Activated naive CD8-positive, alpha-beta T cell treated with anti-CD3 and anti-CD28 coated beads, Interleukin-2, amount 50 U/mL, for 24 hours (primary cell): ENCODE results near the gene MYO3B.

ENCODE experiments used
- ATAC-seq: fragments of 150-1000 bp; cut with Tn5 transposase; one replicate; pipeline ENCODE4 v1.10.0; 2021
- DNase-seq: peaks from one replicate; pipeline ENCODE4 v3.0.0; 2021
- H3K27ac Mint-ChIP-seq: one replicate; pipeline ENCODE4 v1.8.0; 2021; ENCODE audit warnings: mild to moderate bottlenecking, mixed read lengths
- H3K27me3 Mint-ChIP-seq: one replicate; pipeline ENCODE4 v1.8.0; 2021; ENCODE audit warnings: mixed read lengths
- H3K36me3 Mint-ChIP-seq: one replicate; pipeline ENCODE4 v1.8.0; 2021; ENCODE audit warnings: low read depth, mixed read lengths
- H3K4me1 Mint-ChIP-seq: one replicate; pipeline ENCODE4 v1.8.0; 2021; ENCODE audit warnings: mixed read lengths
- H3K4me3 Mint-ChIP-seq: one replicate; pipeline ENCODE4 v1.8.0; 2021; ENCODE audit warnings: mild to moderate bottlenecking, moderate library complexity, mixed read lengths
- H3K9me3 Mint-ChIP-seq: one replicate; pipeline ENCODE4 v1.8.0; 2021; ENCODE audit warnings: mixed read lengths

Gene MYO3B

DNA sequence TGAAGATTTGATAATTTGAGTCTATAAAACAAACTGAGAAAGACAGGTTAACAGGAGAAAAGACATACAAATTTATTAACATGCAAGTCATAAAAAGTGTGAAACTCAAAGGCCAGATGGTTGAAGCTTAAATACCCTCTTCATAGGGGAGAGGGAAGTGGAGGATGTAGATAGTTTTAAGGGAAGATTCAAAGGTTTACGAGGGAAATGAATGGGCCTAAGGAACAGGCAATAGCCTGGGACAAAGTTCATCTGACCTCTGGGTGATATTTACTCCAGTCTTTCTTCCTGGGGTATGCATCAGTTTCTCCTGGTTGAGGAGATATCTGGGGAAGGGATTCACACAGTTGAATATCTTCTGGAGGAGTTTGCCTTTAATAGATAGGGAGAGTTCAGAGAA, 322.2 kb downstream of the MYO3B start:
- Mint-ChIP-seq H3K4me1 (no peaks in the 10 kb centered on the region), H3K9me3 (no peaks in the 10 kb centered on the region), H3K27ac (no peak overlapping the region), H3K36me3 (no peaks in the 10 kb centered on the region), H3K27me3 (peaks cover 10% of the 10 kb centered on the region), H3K4me3 (no peak overlapping the region)
- ATAC-seq (no peak), DNase-seq (no peak)

DNA sequence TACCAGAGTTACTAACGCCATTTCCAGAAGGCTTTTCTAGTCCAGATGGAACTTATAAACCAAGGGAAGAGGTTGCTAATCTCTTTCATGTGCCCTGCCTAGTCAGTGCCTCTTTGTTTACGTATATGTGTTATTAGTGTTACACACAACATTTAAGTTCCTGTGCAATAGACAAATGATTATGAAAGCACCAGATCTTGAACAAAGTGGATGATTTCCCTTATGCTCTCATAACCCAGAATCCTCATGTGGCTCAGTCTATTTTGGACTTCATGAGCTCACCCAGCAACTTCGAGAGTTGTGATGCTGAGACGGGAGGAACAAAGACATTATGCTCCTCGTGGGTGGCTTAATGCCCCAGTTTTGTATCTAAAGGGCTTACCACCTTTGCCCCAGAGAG, 322.8 kb downstream of the MYO3B start:
- H3K36me3 Mint-ChIP-seq = no peaks in the 10 kb centered on the region
- ATAC-seq = no peak
- H3K4me3 Mint-ChIP-seq = no peak overlapping the region
- H3K9me3 Mint-ChIP-seq = no peaks in the 10 kb centered on the region
- H3K27ac Mint-ChIP-seq = no peak overlapping the region
- H3K4me1 Mint-ChIP-seq = peaks cover under 1% of the 10 kb centered on the region
- H3K27me3 Mint-ChIP-seq = peaks cover 8% of the 10 kb centered on the region
- no peak for DNase-seq

DNA sequence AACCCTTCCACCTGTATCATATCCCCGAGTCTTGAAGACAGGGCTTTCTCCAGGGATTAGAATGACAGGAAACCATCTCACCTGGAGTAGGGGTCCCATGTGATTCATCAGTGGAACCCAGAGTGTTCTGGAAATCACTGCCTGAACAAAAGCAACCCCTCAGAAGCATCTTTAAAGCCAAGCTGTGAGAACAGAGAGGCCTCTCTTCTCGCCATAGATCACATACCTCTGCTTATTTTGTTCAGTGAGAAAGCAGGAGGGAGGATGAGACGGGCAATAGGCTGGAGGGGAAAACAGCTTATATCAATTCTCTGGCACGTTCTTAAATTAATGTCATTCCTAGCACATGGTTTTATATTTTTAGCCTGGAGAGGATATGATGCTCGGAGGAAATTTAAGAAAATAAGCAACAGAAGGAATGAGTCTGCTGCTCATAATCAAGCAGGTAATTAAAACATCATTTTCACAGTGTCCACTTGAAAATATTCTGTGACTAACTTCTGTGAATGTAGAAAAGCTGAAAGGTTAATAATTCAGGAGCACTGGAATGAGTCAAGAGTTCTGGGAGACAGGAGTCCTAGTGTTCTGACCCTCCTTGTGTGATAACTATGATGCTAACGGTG, 323.6 kb downstream of the MYO3B start:
- H3K4me1 Mint-ChIP-seq = peaks cover 6% of the 10 kb centered on the region
- no peak overlapping the region for H3K4me3 Mint-ChIP-seq
- DNase-seq (no peak), ATAC-seq (no peak)
- H3K27me3 Mint-ChIP-seq = peaks cover 9% of the 10 kb centered on the region
- H3K36me3 Mint-ChIP-seq = no peaks in the 10 kb centered on the region
- H3K9me3 Mint-ChIP-seq = no peaks in the 10 kb centered on the region
- no peak overlapping the region for H3K27ac Mint-ChIP-seq

DNA sequence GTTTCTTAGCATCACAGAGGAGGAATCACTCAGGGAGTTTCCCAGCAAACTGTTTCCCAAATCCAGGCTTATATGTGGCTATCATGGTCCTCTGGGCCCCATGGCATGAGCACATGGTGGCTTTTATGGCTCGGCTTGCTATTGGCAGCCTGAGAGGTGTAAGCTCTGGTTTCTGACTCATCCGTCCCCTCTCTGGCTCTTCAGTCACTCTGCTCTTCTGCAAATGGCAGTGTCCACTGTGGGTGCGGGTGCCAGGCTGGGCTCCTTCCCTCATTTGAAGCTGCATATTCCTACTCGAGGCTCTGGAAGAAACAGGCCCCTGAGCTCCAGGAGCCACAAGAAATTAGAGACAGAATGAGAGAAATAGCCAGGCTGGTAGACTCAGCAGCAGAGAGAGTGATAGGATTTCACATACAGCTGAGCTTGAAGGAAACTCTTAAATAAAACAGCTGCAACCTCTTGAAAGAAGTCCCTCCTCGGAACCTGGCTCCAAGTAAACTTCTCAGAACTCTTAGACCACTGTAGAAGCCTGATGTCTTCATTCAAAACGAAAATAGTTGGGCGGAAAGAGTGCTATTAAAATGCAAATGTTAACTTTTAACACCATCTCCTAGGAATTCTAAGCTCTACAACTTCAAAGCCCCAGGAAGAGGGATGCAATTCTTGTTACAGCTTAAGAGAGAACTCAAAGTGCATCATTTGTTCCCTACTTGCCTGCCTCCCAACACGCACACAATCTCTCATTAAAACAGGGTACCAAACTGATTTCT, 324.6 kb downstream of the MYO3B start:
- no peak for ATAC-seq
- Mint-ChIP-seq H3K27ac (no peak overlapping the region), H3K36me3 (no peaks in the 10 kb centered on the region), H3K4me1 (peaks cover 16% of the 10 kb centered on the region), H3K4me3 (no peak overlapping the region), H3K27me3 (peaks cover 5% of the 10 kb centered on the region), H3K9me3 (no peaks in the 10 kb centered on the region)
- DNase-seq = no peak

DNA sequence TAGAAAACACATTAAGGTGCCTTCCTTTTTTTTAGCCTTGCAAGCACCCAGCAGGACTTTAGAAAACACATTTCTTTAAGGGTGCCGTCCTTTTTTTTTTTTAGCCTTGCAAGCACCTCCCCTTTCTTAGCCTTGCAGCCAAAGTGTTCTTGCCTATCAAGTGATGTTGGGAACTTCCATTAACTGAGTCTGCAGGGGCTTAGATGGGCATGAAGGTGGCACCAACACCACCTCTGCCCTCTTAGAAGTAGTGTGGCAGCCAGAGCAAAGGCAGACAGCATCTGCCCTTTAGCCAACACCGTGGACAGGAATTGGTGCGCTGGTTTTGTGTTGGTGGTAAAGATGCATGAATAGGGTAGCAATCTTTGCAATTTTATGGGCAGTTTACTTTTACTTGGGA, 325.6 kb downstream of the MYO3B start:
- peaks cover 22% of the 10 kb centered on the region for H3K4me1 Mint-ChIP-seq
- ATAC-seq (no peak), DNase-seq (no peak)
- H3K4me3 Mint-ChIP-seq = no peak overlapping the region
- H3K9me3 Mint-ChIP-seq = no peaks in the 10 kb centered on the region
- H3K36me3 Mint-ChIP-seq = no peaks in the 10 kb centered on the region
- H3K27ac Mint-ChIP-seq = no peak overlapping the region
- H3K27me3 Mint-ChIP-seq = peaks cover 5% of the 10 kb centered on the region

DNA sequence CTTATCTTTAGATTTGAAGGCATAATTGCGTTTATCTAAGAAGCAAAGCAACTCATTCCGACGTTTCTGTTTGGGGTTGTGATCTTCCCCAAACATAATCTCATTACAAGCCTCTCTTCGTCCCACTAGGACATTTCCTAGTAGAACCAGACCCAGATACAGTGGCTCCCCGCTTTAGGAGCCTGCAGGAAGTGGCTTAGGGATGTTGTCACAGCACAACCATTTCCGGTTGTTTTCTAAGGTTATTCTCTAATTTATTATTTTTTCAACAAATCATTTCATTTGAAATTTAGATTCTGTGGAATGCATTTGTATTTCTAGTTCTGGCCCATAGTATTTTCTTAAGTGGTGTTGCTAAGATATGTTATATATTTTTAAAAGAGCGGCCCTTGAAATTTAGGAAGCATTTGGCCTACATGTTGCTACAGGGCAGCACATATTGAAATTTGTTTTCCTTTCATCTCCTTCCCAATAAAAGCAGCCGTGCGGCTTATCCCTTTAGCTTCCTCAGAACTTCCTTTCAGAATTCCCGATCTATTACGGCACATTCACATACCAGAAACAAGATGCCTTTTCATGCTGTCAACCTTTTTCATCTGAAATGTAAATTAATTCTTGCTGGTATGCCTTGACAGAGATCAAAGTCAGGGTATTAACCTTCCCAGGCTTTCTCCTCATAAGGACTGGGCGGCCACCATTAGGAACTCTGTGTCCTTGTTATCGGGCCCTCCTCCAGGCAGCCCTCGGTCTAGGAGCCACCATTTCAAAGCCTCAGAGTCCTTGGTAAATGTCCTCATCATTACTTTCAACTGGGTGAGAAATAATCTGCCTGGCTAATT, 326.2 kb downstream of the MYO3B start:
- no peak overlapping the region for H3K27ac Mint-ChIP-seq
- H3K4me3 Mint-ChIP-seq = no peak overlapping the region
- peaks cover 5% of the 10 kb centered on the region for H3K27me3 Mint-ChIP-seq
- H3K36me3 Mint-ChIP-seq = no peaks in the 10 kb centered on the region
- H3K9me3 Mint-ChIP-seq = no peaks in the 10 kb centered on the region
- ATAC-seq (no peak), DNase-seq (no peak)
- H3K4me1 Mint-ChIP-seq = peaks cover 22% of the 10 kb centered on the region

DNA sequence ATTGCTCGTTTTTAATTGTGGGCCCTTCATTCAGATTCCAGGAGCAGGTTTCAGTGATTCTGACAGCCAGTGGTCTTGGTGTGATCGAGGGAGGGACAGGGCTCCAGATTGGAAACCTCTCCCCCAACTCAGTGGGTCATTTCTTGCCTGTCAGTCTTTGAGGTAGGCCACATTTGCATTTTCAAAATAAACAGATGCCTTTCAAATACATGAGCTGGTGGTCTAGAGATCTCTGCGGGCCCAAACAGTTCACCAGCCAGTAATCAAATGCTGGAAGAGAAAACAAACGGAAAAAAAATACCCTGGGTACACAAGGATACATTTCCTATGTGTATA, 326.8 kb downstream of the MYO3B start:
- H3K4me3 Mint-ChIP-seq = no peak overlapping the region
- no peaks in the 10 kb centered on the region for H3K9me3 Mint-ChIP-seq
- no peak overlapping the region for H3K27ac Mint-ChIP-seq
- no peak for ATAC-seq
- H3K27me3 Mint-ChIP-seq = peaks cover 5% of the 10 kb centered on the region
- no peaks in the 10 kb centered on the region for H3K36me3 Mint-ChIP-seq
- DNase-seq = no peak
- peaks cover 22% of the 10 kb centered on the region for H3K4me1 Mint-ChIP-seq

DNA sequence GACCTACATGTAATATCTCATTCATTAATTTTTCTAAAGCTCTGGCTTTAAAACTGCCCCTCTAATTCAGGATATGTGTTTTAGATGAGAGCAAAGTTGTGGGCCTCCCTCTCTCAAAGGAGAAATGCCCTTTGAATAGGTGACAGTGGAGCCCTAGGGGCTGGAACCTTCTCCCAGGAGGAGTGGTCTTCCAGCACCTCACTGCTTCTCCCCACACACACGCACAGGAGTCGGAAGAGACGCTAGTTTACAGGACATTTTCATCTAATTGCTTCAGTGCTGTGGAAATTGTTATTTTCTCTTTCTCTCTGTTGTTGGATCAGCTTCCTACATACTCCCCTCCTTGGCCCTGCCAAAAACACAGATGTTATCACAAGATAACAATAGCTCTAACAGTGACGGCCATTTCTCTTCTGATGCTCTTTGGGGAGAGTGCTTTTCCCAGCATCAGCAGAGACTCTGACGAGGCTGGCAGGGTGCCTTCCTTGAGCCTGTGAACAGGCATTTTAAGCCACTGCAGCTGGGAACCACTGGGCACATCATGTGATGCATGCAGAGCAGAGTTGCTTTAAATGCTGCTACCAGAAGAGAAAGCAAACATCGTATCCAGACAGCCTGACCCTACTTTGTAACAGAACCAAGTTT, 327.8 kb downstream of the MYO3B start:
- ATAC-seq (no peak), DNase-seq (no peak)
- H3K4me1 Mint-ChIP-seq = peaks cover 22% of the 10 kb centered on the region
- no peaks in the 10 kb centered on the region for H3K9me3 Mint-ChIP-seq
- H3K36me3 Mint-ChIP-seq = no peaks in the 10 kb centered on the region
- H3K4me3 Mint-ChIP-seq = no peak overlapping the region
- H3K27me3 Mint-ChIP-seq = peaks cover 5% of the 10 kb centered on the region
- no peak overlapping the region for H3K27ac Mint-ChIP-seq

DNA sequence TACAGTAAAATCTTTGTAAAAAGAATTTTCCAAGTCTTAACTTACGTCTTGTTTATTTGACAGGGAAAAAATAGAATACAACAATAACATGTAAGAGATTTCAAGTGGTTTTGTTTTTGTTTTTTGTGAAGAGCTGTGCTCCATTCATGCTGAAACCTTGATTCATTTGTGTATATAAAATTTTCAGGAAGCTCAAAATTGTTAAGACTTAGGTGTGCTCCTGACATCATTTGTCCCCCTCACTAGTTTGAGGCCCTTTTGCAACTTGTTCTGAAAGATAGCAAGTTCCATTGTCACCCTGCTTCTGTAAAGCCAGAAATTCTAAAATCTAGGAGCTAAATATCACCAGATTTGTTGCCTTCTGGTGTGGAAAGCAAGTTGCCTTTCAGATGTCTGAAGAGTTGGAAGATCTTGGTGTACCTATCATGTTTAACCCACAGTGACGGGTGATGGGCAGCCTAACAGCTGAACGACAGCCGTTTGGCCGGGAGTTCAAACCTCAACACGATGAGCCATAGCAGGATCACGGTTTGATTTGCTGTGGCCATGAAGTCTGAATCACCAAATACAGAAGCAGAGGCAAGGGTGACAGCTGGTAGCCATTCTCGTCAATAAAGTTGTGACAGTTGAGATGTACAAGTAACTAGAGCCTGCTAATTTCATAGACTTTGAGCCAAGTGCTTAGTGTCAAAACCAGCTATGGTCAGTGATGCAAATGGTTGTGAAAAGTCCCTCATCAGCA, 331.7 kb downstream of the MYO3B start:
- Mint-ChIP-seq H3K4me3 (no peak overlapping the region), H3K36me3 (no peaks in the 10 kb centered on the region), H3K27me3 (peaks cover 5% of the 10 kb centered on the region), H3K27ac (no peak overlapping the region), H3K4me1 (peaks cover 22% of the 10 kb centered on the region), H3K9me3 (no peaks in the 10 kb centered on the region)
- DNase-seq = no peak
- no peak for ATAC-seq

DNA sequence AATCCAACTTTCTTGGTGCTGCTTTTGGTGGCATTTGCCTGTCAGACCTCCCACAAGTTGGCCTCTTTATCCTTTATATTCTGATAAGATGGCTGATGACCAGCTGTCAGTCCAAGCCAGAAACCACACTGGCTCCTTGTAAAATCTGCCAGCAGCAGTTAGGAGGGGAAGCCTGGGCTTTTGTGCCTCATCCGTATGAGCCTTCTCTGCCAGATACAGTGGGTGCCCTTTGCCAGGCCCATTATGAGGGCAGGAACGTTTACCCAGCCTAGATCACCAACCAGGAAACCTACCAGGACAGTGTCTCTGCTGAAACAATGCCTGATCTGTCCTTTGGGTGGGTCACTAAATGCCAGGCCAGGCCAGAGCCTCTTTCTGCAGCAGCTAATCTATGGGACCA, 334.3 kb downstream of the MYO3B start:
- peaks cover 9% of the 10 kb centered on the region for H3K4me1 Mint-ChIP-seq
- H3K36me3 Mint-ChIP-seq = no peaks in the 10 kb centered on the region
- DNase-seq (no peak), ATAC-seq (no peak)
- no peaks in the 10 kb centered on the region for H3K9me3 Mint-ChIP-seq
- no peak overlapping the region for H3K27ac Mint-ChIP-seq
- no peaks in the 10 kb centered on the region for H3K27me3 Mint-ChIP-seq
- H3K4me3 Mint-ChIP-seq = no peak overlapping the region

DNA sequence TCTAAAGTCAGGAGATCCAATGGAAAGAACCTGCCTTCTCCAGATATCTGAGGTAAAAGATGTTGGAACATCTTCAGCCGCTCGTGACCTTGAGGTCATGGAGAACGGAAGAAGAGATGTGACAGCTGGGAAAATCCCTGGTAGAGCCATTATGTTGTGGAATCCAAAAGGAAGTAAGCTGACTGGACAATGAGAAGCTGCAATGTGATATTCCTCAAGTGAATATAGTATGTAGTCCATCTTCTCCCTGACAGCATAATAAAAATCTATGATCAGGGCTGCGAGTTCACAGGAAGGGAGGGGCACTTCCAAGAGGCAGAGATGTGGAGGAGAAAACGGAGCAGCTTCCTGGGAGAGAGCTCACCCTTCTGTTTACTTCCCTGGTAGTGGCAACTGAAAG, 336.2 kb downstream of the MYO3B start:
- ATAC-seq (no peak), DNase-seq (no peak)
- Mint-ChIP-seq H3K9me3 (no peaks in the 10 kb centered on the region), H3K4me3 (no peak overlapping the region), H3K27ac (no peak overlapping the region), H3K36me3 (no peaks in the 10 kb centered on the region), H3K4me1 (no peaks in the 10 kb centered on the region), H3K27me3 (no peaks in the 10 kb centered on the region)

DNA sequence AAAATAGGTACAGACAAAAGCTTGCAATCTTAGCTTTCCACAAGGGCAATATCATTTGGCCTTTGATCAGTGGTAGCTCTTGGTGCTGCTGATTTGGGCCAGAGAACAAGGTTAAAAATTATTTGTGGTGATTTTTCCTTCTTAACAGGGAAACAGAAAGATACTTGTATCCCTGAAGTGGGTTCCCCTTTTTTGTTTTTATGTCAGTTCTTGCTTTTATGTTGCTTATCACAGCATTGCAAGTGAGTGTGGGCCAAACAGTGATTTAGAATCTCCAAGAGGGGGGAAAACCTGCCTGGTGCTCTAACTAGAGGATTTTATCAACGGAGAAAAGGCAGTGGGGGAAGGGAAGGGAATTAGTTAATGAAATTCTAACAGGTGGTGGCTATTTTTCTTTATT, 339.6 kb downstream of the MYO3B start:
- Mint-ChIP-seq H3K27ac (no peak overlapping the region), H3K4me3 (no peak overlapping the region), H3K4me1 (no peaks in the 10 kb centered on the region), H3K27me3 (no peaks in the 10 kb centered on the region), H3K9me3 (no peaks in the 10 kb centered on the region), H3K36me3 (no peaks in the 10 kb centered on the region)
- DNase-seq (no peak), ATAC-seq (no peak)

DNA sequence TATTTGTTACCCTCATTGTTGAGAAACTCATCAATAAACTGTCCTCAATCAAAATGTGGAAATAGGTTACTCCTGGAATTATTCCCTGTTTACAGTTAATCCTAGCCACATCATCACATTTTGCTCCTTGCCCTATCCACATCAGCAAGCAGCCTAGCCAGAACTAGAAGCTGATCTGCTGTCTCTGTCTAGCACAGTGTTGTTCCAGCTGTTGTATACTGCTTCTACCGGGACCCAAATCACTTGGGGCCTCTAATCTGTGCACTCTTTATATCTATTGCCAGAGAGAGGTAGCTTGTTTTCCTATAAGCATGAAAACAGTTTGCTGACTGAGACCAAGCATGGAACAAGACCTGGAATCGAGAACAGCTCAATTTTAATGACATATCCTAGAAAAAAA, 341.0 kb downstream of the MYO3B start:
- Mint-ChIP-seq H3K27ac (no peak overlapping the region), H3K27me3 (no peaks in the 10 kb centered on the region), H3K4me1 (no peaks in the 10 kb centered on the region), H3K9me3 (no peaks in the 10 kb centered on the region), H3K4me3 (no peak overlapping the region), H3K36me3 (no peaks in the 10 kb centered on the region)
- no peak for ATAC-seq
- DNase-seq = no peak

DNA sequence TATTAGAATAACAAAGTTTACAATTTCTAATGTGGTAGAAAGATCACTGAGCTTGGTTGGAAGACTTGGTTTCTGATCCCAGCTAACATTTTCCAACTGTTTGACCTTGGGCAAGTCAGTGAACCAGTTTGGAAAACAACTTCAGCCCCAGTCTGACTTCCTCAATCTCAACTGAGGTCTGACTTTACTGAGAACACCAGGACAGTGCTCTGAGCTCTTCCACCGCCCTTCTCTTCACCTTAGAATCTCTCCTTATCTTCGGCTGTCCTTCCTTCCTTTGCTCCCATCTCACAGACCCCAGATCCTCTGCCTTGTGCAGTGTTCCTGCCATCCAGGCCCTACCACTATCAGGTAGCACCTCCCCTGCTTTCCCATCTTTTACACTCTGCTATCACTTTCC, 343.4 kb downstream of the MYO3B start:
- Mint-ChIP-seq H3K4me1 (no peaks in the 10 kb centered on the region), H3K27me3 (no peaks in the 10 kb centered on the region), H3K27ac (no peak overlapping the region), H3K36me3 (no peaks in the 10 kb centered on the region), H3K9me3 (no peaks in the 10 kb centered on the region), H3K4me3 (no peak overlapping the region)
- ATAC-seq (no peak), DNase-seq (no peak)
